HTR-8/SVneo (cell line): ENCODE measurements around the gene MEI4.
A peak's percentile ranks its signal among the peaks of the same experiment; 100 is the strongest.
"Not testable (repeated sequence)": the region's sequence is repeated elsewhere in the genome, so short reads cannot be mapped to it uniquely, and the experiment has no call there.

Source experiments
- DNase-seq: peaks from one replicate; pipeline ENCODE4 v3.0.0; 2011; ENCODE audit warnings: low spot score, mixed read lengths; ENCODE audit not compliant: insufficient read length
- FAIRE-seq: peaks from 2 replicates; lab custom pipeline; 2011; peaks lifted over from hg19 to GRCh38; lab: Jason Lieb, UNC

Gene MEI4

DNA sequence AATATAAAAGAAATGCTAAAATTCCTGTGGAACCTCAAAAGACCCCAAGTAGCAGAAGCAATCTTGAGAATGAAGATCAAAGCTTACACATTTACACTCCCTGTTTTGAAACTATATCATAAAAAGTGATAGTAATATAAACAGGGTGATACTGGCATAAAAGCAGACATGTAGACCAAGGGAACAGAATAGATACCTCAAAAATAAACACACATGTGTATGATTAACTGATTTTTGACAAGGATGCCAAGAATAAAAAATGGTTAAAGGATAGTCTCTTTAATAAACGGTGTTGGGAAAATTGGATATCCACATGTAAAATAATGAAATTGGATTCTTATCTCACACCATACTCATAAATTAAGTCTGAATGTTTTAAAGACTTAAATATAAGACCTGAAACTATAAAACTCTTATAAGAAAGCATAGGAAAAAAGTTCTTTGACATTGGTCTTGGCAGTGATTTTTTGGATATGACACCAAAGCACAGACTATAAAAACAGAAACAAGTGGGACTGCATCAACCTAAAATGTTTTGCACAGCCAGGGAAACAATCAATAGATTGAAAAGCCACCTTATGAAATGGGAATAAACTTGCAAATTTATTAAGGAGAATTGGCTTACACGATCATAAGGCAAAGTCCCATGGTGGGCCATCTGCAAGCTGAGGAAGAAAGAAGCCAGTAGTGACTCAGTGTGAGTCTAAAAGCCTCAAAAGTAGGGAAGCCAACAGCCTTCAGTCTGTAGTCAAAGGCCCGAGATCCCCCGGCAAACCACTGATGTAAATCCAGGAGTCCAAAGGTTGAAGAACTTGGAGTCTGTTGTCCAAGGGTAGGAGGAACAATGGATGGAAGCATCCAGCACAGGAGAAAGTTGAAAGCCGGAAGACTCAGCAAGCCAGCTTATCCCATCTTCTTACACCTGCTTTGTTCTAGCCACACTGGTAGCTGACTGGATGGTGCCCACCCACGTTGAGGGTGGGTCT, 144.3 kb downstream of the MEI4 start:
- FAIRE-seq (no peak), DNase-seq (no peak)

DNA sequence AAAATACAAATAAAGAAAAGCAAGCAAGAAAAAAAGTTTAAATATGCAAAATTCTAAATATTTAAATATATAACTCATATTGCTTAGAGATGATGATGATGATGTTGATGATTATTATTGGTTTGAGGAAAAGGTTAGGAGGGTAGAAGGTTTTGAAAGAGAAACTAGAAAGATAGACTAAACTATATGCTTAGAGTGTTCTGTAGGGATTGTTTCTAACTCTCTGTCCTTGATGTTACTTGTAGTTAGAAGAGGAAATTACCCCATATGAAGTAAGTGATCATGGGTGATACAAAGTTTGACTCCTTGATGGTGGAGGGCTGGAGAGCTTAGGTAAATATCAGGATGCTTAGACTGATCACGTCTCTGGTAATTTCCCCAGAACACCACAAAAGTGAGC, 159.5 kb downstream of the MEI4 start:
- FAIRE-seq = no peak
- no peak for DNase-seq

GRCh38 chr6:77813090-77813489, 160.3 kb downstream of the MEI4 start:
- DNase-seq (no peak), FAIRE-seq (no peak)

- no peak for DNase-seq
- FAIRE-seq = no peak
Measured at GRCh38 chr6:77814119-77814518, 161.3 kb downstream of the MEI4 start.

GRCh38 chr6:77815531-77815930, 162.7 kb downstream of the MEI4 start:
- DNase-seq = no peak
- no peak for FAIRE-seq

GRCh38 chr6:77816766-77817270, 164.0 kb downstream of the MEI4 start:
- FAIRE-seq (no peak), DNase-seq (no peak)

GRCh38 chr6:77822265-77822664, 169.4 kb downstream of the MEI4 start:
- DNase-seq = no peak
- FAIRE-seq = no peak

DNA sequence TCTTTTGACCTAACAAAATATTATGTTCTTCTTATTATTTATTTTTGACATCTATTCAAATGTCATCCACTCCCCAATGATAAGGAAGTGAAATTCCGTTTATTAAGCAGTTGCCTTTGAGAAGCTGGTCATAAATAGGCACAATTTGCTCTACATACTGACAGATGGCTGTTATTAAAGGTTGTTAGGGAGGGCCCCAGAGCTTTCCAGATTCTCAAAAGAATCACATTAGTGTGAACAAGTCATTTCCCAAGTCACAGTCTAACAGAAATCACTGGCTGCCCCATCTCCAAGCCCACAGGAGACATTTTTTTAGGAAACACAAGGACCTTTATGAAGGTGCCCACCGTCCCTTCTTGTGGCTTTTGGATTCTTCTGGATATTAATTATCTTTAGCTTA, 172.4 kb downstream of the MEI4 start:
- DNase-seq (no peak), FAIRE-seq (no peak)

DNA sequence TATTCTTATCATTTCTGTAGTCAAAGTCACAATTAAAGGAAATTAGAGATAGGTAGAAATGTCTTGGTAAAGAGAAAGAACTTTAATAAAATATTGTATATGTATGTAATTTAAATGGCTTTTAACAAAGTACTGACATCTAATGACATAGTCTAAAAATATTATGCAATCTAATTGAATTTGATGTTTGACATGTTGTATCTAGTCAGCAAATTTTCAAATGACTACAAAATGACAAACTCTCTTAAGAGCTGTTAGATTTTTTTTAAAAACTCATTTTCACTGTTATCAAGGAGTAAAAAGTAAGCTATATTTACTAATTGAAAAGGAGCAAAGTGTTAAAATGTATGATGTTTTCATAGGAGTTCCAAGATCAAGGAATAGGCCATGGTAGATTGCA, 176.9 kb downstream of the MEI4 start:
- FAIRE-seq = no peak

GRCh38 chr6:77833749-77834148, 180.9 kb downstream of the MEI4 start:
- FAIRE-seq, DNase-seq: not testable (repeated sequence)

More for the DNA sequence above, 176.9 kb downstream of the MEI4 start:
- no peak for DNase-seq

DNA sequence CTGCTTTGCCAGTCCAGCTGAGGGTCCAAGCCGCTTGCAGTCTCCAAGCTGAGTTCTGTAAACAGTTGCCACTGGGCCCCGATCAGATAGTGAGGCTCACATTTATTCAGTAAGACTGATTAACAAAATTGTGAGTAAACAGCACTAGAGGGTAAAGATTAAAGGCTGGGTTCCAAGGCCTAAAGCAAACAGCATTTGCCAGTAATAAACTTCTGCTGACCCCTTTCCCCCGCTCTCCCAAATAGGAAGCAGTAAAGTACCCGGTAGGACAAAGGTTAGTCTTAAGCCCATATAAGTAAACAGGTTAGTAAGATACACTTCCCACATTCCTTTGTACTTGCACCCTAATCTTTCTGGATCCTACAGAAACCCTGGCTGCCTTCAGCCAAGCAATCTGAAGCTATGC, 181.8 kb downstream of the MEI4 start:
- FAIRE-seq (no peak), DNase-seq (no peak)

GRCh38 chr6:77837034-77837784, 184.4 kb downstream of the MEI4 start:
- DNase-seq (no peak), FAIRE-seq (no peak)

GRCh38 chr6:77839292-77839691, 186.5 kb downstream of the MEI4 start:
- FAIRE-seq (no peak), DNase-seq (no peak)

- no peak for FAIRE-seq
Measured at GRCh38 chr6:77844822-77845221, 192.0 kb downstream of the MEI4 start.

DNA sequence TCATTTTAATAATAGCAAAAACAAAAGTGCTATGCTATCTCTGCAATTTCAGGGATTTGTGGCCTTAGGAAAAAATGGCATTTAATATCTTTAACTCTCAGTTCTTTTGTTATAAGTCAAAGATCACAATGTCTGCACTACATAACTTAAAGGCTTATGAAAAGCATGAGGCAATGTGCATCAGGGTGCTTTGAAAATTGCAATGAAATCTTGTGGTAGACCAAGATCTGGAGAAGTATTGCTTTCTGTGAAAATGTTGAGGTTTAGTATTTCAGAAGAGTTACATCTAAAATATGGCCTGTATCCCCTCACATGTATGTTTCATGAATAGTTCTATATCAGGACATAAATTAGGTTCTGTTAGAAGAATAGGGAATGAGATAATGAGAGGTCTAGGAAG, 200.6 kb downstream of the MEI4 start:
- DNase-seq (no peak), FAIRE-seq (no peak)

More at GRCh38 chr6:77844822-77845221, 192.0 kb downstream of the MEI4 start:
- DNase-seq = no peak

DNA sequence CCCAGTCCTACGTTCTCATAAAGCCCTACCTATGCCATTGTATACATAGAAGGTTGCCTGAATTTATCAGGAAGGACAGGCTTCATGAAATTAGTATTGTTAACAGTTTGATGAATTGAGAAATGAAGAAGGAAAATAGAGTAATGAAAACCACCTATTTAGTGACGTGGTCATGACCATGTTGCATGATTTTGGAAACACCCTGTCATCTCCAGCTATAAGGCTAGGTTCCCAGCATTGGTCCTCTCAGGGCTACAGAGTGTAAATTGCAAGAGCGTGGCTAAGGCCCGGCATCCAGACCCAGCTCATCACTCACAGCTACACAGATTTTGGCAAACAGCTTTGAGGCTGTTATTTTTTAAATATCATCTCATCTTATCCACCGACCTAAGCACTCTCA, 203.6 kb downstream of the MEI4 start:
- DNase-seq = no peak
- no peak for FAIRE-seq

- DNase-seq = no peak
- FAIRE-seq = no peak
Measured at GRCh38 chr6:77857421-77857820, 204.6 kb downstream of the MEI4 start.

DNA sequence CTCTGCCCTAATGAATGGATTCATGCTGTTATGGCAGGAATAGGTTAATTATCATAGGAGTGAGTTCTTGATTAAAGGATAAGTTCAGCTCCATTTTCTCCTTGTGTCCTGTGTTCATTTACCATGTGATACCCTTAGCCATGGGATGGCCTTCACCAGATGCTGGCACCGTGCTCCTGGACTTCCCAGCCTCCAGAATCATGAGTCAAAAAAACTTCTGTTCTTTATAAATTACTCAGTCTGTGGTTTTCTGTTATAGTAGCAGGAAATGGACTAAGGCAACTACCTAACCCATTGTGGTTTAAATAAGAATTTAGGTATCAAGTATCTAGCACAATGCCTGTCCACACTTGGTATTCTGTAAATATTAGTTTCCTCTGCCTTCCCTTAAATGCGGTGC, 223.5 kb downstream of the MEI4 start:
- FAIRE-seq (no peak), DNase-seq (no peak)

DNA sequence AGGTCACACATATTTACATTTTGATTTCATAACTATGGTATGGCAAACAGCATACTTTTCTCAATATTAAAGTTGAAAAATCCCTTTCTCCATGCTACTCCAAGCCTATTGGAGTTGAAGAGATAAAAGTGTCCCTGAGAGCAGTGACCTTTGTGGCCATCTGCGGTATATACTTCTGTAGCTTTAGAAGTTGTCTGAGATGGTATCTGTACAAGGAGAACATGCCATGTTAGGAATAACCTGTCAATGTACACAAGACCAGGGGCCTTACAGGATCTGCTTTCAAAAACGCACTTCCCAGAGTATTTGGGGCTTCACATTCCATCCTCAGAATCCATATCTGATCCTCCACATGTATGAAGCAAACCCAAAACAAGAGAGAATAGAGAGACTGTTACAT, 226.7 kb downstream of the MEI4 start:
- no peak for DNase-seq
- peak; percentile 26 for FAIRE-seq

DNA sequence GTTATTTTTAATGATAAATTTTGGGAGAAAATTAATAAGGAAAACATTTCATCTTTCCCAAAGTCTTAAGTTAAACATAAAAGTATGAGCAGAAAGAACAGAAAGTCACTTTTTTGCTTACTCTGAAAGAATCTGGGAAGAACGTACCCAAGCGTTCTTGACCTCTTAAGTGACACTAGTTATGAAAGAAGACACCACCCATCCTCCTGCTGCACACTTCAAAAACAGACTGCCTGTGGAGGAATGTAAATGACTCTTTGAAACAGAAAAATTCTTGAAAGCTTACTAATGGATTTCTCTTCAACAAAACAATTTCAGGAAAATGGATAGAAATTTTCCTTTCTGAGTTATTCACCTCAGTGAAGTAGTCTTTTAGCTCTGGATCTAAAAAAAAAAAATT, 227.7 kb downstream of the MEI4 start:
- no peak for FAIRE-seq
- peak; percentile 30 for DNase-seq

- no peak for FAIRE-seq
- no peak for DNase-seq
Measured at GRCh38 chr6:77883851-77884250, 231.0 kb downstream of the MEI4 start.
